K562 (cell line): ENCODE results near the gene CSMD2.

Experiments
- CBX5 ChIP-seq: IDR thresholded peaks from 2 replicates; pipeline ENCODE4 v1.6.1; 2014; ENCODE audit warnings: low read depth, borderline replicate concordance
- EZH2 ChIP-seq: IDR thresholded peaks from 2 replicates; pipeline ENCODE4 v1.6.1; 2012; ENCODE audit warnings: low read depth, mild to moderate bottlenecking, inconsistent platforms, low read length, borderline replicate concordance
- JUN ChIP-seq, 2 experiments: sonication (generic) in 1 of 2; formaldehyde crosslinking in 1 of 2; IDR thresholded peaks; 2 replicates each; pipeline versions ENCODE4 v1.6.1 to v1.8.0; 2012 to 2022; ENCODE audit warnings: borderline replicate concordance in 2 of 2, mild to moderate bottlenecking in 2 of 2, improper control_type of control experiment in 1 of 2, low read depth in 1 of 2, low read length in 1 of 2, missing genetic modification reagents in 1 of 2
- MXI1 ChIP-seq: IDR thresholded peaks from 2 replicates; pipeline ENCODE4 v1.6.1; 2011; ENCODE audit warnings: low read depth, mild to moderate bottlenecking, improper control_type of control experiment, low read length
- PHF20 ChIP-seq: fragments of 450-650 bp; IDR thresholded peaks from 2 replicates; pipeline ENCODE4 v1.6.1; 2018; ENCODE audit not compliant: partially characterized antibody
- POLR2AphosphoS5 ChIP-seq: IDR thresholded peaks from 2 replicates; pipeline ENCODE4 v1.6.1; 2011; ENCODE audit warnings: mild to moderate bottlenecking, low read depth, low read length, moderate library complexity; ENCODE audit not compliant: control insufficient read depth, insufficient read depth
- ZNF121 ChIP-seq: sonication (generic); formaldehyde crosslinking; conservative IDR thresholded peaks from 2 replicates; pipeline ENCODE4 v1.8.0; 2022; ENCODE audit warnings: missing genetic modification reagents
- ZNF175 ChIP-seq: fragments of 200-800 bp; sonication (Bioruptor generic); IDR thresholded peaks from 2 replicates; pipeline ENCODE4 v1.6.1; 2016; ENCODE audit warnings: low read depth, mild to moderate bottlenecking, missing genetic modification characterization, missing compliant biosample characterization
- TF ChIP-seq, protein P1 (sequence below): fragments of 450-650 bp; IDR thresholded peaks from 2 replicates; pipeline ENCODE4 v1.7.1; 2018; ENCODE audit warnings: mild to moderate bottlenecking, low read depth; ENCODE audit not compliant: partially characterized antibody
- TF ChIP-seq, protein P2 (sequence below), 3 experiments: IDR thresholded peaks in 2 of 3; conservative IDR thresholded peaks in 1 of 3; 2 replicates each; pipeline ENCODE4 v1.5.1; 2011 to 2012; ENCODE audit warnings: low read length in 3 of 3, mild to moderate bottlenecking in 3 of 3, control low read depth in 2 of 3, improper control_type of control experiment in 1 of 3, inconsistent platforms in 1 of 3, low read depth in 1 of 3, mixed read lengths in 1 of 3, moderate library complexity in 1 of 3; ENCODE audit not compliant: insufficient read depth in 2 of 3
- TF ChIP-seq, protein P3 (sequence below): fragments of 250-450 bp; sonication (Bioruptor Pico); IDR thresholded peaks from 2 replicates; pipeline ENCODE4 v1.5.0; 2020; ENCODE audit warnings: mild to moderate bottlenecking
- TF ChIP-seq, protein P4 (sequence below): sonication (generic); formaldehyde crosslinking; IDR thresholded peaks from 2 replicates; pipeline ENCODE4 v1.8.1; 2022; ENCODE audit warnings: missing genetic modification reagents

DNA sequence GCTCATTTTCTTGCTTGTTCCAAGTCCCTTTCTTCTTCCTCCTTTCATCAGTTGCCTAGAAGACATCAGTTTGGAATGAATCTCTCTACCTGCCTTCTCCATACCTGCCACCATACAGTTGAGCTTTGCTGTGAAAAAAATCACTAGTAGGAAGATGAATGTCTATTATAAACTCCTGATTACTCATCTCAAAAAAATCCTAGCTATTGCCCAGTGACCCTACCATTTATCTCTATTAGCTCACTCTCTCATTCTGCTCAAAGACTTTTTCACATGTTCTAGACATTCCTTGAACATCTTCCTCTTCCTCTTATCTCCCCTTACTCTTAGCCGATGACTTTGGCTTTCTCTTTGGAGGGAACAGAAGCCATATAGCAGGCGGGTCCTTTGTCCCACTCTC, 350.9 kb downstream of the CSMD2 start:
- TF ChIP-seq ZNF121 (CRISPR knock-in tag) = no peak
- TF ChIP-seq, protein P1, sequence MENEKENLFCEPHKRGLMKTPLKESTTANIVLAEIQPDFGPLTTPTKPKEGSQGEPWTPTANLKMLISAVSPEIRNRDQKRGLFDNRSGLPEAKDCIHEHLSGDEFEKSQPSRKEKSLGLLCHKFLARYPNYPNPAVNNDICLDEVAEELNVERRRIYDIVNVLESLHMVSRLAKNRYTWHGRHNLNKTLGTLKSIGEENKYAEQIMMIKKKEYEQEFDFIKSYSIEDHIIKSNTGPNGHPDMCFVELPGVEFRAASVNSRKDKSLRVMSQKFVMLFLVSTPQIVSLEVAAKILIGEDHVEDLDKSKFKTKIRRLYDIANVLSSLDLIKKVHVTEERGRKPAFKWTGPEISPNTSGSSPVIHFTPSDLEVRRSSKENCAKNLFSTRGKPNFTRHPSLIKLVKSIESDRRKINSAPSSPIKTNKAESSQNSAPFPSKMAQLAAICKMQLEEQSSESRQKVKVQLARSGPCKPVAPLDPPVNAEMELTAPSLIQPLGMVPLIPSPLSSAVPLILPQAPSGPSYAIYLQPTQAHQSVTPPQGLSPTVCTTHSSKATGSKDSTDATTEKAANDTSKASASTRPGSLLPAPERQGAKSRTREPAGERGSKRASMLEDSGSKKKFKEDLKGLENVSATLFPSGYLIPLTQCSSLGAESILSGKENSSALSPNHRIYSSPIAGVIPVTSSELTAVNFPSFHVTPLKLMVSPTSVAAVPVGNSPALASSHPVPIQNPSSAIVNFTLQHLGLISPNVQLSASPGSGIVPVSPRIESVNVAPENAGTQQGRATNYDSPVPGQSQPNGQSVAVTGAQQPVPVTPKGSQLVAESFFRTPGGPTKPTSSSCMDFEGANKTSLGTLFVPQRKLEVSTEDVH = no peak
- TF ChIP-seq PHF20 = no peak
- TF ChIP-seq, protein P2, sequence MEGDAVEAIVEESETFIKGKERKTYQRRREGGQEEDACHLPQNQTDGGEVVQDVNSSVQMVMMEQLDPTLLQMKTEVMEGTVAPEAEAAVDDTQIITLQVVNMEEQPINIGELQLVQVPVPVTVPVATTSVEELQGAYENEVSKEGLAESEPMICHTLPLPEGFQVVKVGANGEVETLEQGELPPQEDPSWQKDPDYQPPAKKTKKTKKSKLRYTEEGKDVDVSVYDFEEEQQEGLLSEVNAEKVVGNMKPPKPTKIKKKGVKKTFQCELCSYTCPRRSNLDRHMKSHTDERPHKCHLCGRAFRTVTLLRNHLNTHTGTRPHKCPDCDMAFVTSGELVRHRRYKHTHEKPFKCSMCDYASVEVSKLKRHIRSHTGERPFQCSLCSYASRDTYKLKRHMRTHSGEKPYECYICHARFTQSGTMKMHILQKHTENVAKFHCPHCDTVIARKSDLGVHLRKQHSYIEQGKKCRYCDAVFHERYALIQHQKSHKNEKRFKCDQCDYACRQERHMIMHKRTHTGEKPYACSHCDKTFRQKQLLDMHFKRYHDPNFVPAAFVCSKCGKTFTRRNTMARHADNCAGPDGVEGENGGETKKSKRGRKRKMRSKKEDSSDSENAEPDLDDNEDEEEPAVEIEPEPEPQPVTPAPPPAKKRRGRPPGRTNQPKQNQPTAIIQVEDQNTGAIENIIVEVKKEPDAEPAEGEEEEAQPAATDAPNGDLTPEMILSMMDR (IDR thresholded peaks at IDR 0.05 in 2 of 3, conservative IDR thresholded peaks at IDR 0.05 in 1 of 3; ENCODE audit: insufficient read depth in 2 of 3, low read depth in 1 of 3, low read length in 3 of 3) = no peak
- TF ChIP-seq EZH2 = no peak
- TF ChIP-seq, protein P3, sequence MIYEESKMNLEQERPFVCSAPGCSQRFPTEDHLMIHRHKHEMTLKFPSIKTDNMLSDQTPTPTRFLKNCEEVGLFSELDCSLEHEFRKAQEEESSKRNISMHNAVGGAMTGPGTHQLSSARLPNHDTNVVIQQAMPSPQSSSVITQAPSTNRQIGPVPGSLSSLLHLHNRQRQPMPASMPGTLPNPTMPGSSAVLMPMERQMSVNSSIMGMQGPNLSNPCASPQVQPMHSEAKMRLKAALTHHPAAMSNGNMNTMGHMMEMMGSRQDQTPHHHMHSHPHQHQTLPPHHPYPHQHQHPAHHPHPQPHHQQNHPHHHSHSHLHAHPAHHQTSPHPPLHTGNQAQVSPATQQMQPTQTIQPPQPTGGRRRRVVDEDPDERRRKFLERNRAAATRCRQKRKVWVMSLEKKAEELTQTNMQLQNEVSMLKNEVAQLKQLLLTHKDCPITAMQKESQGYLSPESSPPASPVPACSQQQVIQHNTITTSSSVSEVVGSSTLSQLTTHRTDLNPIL (CRISPR knock-in tag) = no peak
- TF ChIP-seq JUN (IDR thresholded peaks at IDR 0.05; ENCODE audit: borderline replicate concordance, low read depth, low read length) = no peak
- no peak for TF ChIP-seq JUN (CRISPR knock-in tag; IDR thresholded peaks at IDR 0.05; ENCODE audit: borderline replicate concordance)
- no peak for TF ChIP-seq ZNF175 (CRISPR knock-in tag)
- TF ChIP-seq CBX5 = no peak
- TF ChIP-seq POLR2AphosphoS5 = no peak
- TF ChIP-seq, protein P4, sequence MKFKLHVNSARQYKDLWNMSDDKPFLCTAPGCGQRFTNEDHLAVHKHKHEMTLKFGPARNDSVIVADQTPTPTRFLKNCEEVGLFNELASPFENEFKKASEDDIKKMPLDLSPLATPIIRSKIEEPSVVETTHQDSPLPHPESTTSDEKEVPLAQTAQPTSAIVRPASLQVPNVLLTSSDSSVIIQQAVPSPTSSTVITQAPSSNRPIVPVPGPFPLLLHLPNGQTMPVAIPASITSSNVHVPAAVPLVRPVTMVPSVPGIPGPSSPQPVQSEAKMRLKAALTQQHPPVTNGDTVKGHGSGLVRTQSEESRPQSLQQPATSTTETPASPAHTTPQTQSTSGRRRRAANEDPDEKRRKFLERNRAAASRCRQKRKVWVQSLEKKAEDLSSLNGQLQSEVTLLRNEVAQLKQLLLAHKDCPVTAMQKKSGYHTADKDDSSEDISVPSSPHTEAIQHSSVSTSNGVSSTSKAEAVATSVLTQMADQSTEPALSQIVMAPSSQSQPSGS (CRISPR knock-in tag) = no peak
- no peak for TF ChIP-seq MXI1
